PC-3 (cell line): ENCODE measurements around the gene DECR2.

ENCODE experiments used
- CTCF ChIP-seq: fragments of 300-600 bp; sonication (generic); conservative IDR thresholded peaks from 2 replicates; pipeline ENCODE4 v1.5.1; 2017; ENCODE audit warnings: antibody characterized with exemption, low read depth, mild to moderate bottlenecking, low read length
- EZH2 ChIP-seq: fragments of 300-600 bp; sonication (generic); IDR thresholded peaks from one replicate; pipeline ENCODE4 v1.6.1; 2017; ENCODE audit warnings: antibody characterized with exemption, mild to moderate bottlenecking, low read length; ENCODE audit not compliant: unreplicated experiment
- EZH2phosphoT487 ChIP-seq: fragments of 300-600 bp; sonication (generic); IDR thresholded peaks from 2 replicates; pipeline ENCODE4 v1.6.1; 2018; ENCODE audit warnings: mild to moderate bottlenecking, antibody characterized with exemption, low read length, borderline replicate concordance

- TF ChIP-seq EZH2 (no peak), CTCF (no peak; the same call in 1 of the 2 replicates), EZH2phosphoT487 (no peak)
These were observed 15.0 kb upstream of the DECR2 start for GRCh38 chr16:386641-387156.
